GM23248 (cell line): ENCODE data around the gene MUSK.

Experiments
- EZH2 ChIP-seq: fragments of 200-600 bp; sonication (generic); IDR thresholded peaks from 2 replicates; pipeline ENCODE4 v1.6.1; 2018; ENCODE audit warnings: antibody characterized with exemption, mild to moderate bottlenecking; ENCODE audit not compliant: insufficient read depth, poor library complexity, severe bottlenecking
- EZH2phosphoT487 ChIP-seq: fragments of 200-600 bp; sonication (generic); IDR thresholded peaks from 2 replicates; pipeline ENCODE4 v1.6.1; 2018; ENCODE audit warnings: antibody characterized with exemption, moderate library complexity, mild to moderate bottlenecking, low read depth; ENCODE audit not compliant: insufficient read depth

DNA sequence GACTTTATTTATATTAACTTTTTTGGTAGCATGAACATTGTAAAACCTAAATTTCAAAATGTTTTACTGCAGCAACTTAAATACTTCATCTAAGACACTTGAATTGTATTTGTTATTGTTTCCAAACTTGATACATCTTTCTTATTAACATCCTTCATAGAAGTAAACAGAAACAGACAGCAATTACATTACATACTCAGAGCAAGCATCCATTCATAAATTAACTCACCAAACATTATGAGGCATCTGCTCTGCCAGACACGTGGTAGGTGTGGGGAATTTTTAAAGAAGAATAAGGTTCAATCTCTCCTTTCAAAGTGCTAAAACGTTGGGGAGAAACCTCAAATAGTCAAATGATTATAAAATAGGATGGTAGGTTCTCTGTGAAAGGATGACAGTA, 130.8 kb downstream of the MUSK start:
- TF ChIP-seq EZH2 (no peak), EZH2phosphoT487 (no peak)
